ENCODE data around the gene SF3B3.
A peak's percentile ranks its signal among the peaks of the same experiment; 100 is the strongest.
"Not testable (repeated sequence)": the region's sequence is repeated elsewhere in the genome, so short reads cannot be mapped to it uniquely, and the experiment has no call there.

SF3B3 gene

DNA sequence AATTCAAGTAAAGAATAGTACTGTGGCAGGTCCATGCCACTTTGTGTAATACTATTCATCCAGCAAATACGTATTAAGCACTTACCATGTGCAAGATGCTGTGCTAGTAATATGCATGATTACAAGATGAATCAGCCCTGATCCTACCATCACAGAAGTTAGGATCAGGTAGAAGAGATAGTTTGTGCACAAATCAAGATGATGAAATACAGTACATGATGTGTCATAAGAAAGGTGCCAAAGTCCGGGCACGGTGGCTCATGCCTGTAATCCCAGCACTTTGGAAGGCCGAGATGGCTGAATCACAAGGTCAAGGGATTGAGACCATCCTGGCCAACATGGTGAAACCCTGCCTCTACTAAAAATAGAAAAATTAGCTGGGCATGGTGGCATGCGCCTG lies 11.2 kb upstream of the SF3B3 start:
- DNase-seq: no peak

- no peak for DNase-seq
Measured at GRCh38 chr16:70520612-70521297, 2.9 kb upstream of the SF3B3 start.

- DNase-seq: no peak
Measured at GRCh38 chr16:70522216-70523075, 1.2 kb upstream of the SF3B3 start.

GRCh38 chr16:70523076-70523742 lies 407 bp upstream of the SF3B3 start, which contains the start of gene COG4:
Gene COG4, minus strand, starts transcription at chr16:70523554. Its CDS starts 11 bp downstream, at chr16:70523543.
- DNase-seq: peak; percentile 63 to 66

DNA sequence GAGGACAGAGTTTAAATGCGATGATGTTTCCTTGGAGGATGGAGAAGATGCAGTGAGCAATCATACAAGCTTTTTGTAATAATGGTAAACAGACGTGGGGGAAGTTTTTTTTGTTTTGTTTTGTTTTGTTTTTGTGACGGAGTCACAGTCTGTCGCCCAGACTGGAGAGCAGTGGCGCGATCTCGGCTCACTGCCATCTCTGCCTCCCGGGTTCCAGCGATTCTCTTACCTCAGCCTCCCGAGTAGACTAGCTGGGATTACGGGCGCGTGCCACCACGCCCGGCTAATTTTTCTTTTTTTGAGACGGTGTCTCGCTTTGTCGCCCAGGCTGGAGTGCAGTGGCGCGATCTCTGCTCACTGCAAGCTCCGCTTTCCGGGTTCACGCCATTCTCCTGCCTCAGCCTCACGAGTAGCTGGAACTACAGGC lies 796 bp downstream of the SF3B3 start:
- DNase-seq: not testable (repeated sequence)

- DNase-seq: no peak
Measured at GRCh38 chr16:70526403-70526802, 2.8 kb downstream of the SF3B3 start.

DNA sequence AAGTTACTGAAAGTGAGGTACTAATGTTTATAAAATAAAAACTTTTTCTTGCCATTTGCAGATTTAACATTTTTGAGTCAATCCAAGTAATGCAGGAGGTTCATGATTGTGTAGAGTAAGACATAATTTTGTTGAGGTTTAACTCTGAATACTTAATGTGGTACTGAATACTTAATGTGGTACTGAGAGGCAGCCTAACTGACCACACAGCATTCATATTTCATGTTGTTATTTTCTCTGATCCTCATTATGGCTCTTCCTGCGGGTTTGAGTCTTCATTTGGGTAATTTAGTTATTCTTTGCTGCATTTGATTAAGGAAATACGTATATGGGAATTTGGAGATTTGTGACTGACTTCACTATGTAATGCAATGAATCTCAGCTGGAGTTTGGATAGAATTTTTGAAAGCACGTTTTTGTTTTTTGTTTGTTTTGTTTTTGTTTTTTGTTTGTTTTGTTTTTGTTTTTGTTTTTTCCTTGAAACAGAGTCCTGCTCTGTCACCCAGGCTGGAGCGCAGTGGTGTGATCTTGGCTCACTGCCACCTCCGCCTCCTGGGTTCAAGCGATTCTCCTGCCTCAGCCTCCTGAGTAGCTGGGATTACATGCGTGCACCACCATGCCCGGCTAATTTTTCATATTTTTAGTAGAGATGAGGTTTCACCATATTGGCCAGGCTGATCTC lies 3.8 kb downstream of the SF3B3 start:
- no peak for DNase-seq

DNA sequence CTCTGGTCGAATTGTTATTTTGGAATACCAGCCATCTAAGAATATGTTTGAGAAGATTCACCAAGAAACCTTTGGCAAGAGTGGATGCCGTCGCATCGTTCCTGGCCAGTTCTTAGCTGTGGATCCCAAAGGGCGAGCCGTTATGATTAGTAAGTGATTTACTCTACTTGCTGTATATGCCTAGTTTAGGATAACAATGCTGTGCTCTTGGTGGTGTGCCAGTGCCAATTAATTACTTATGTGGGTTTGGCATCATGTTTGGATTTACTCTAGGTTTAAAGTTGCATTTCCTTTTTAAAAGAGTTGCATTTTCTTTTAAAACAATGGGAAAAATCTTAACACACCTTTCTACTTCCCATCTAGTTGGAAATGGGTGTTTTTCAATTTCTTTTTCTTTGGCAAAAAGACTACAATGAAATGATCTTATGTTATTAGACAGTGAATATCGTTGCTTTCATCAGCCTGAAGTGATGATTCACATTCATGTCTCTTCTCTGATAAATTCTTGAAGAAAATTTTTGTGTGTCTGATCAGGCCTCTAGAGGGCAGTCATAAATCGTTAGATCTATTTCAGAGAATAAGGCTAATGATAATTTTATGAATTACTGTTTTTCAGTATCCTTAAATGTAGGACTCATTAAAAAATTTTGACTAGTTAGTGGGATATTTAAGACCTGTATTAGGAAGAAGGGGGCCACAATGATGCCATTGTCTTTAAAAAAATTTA lies 5.6 kb downstream of the SF3B3 start:
- no peak for DNase-seq

GRCh38 chr16:70529954-70530353 lies 6.3 kb downstream of the SF3B3 start:
- not testable (repeated sequence) for DNase-seq

DNA sequence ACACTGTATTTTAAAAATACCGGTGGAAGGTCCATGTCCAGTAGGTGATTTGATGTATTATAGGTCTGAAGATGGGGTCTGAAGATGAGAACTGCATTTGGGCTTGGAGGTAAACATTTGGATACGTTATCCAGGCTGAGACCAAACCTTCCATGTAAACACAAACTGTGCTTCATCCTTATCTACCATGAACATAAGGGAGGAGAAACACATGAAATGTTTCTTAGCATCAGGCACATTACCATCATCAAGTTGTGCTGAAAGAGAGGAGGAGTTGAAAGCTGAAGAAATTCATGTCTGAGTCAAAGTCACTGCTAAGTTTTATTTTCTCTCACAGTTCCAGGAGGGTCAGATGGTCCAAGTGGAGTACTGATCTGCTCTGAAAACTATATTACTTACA lies 11.4 kb downstream of the SF3B3 start:
- no peak for DNase-seq

DNA sequence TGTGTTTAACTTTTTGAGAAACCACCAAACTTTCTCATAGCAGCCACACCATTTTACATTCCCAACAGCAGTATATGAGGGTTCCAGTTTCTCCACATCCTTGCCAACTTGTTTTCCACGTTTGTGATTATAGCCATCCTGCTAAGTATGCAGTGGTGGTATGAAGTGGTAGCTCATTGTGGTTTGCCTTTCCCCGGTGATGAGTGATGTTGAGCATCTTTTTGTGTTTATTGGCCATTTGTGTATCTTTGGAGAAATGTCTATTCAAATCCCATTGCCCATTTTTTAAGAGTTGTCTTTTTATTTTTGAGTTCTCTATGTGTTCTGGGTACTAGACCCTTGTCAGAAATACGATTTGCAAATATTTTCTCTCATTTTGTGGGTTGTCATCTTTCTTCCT lies 17.4 kb downstream of the SF3B3 start:
- DNase-seq: no peak

GRCh38 chr16:70544548-70544947 lies 20.9 kb downstream of the SF3B3 start:
- no peak for DNase-seq

DNA sequence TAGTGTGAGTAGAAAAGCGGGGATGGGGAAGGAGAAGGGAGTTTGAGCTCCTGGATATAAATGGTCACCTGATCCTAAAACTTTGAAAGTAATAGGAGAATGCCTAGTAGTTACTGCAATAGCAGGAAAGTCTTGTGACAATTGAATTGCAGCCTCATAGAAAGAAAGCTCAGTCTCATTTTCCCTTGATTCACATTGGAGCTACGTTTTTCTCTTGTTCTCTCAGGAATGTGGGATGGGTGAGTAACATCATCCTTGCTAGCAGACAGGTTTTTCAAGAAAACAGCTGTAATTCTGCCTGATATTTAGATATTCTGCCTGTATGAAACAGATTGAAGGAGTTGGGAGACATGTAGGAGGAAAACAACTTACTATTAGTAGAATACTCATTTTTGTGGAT lies 25.3 kb downstream of the SF3B3 start:
- no peak for DNase-seq

DNA sequence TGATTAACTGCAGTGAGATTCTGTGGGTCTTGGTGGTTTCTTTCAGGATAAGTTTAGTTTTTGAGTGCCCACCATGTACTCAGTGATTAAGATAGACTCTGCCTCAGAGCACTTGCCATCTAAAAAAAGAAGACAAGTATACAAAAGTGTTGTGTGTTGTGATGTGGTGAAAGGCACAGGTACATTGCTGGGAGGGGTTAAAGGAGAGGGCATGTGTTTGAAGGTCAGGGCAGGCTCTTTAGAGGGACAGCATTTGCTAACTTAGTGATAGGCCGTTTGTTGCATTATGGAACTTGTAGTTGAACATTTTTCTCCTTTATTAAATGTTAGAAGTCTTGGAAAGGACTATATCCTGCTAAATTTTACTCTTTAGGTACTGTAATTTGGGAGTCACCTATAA lies 26.5 kb downstream of the SF3B3 start:
- no peak for DNase-seq

- DNase-seq: no peak
Measured at GRCh38 chr16:70551788-70552187, 28.2 kb downstream of the SF3B3 start.

DNA sequence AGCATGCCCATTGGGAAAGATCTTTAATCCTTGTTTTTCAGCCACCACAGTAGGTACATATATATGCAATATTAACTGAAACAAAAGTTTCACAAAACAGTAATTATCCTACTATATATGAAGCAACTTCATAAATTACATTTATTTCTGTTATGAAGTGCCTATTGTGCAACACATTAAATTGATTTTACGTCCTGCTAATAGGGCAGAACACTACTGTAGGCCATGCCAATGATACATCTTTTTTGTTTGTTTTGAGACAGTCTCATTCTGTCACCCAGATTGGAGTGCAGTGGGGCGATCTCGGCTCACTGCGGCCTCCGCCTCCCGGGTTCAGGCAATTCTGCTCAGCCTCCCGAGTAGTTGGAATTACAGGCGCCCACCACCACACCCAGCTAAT lies 29.1 kb downstream of the SF3B3 start:
- DNase-seq: no peak

DNA sequence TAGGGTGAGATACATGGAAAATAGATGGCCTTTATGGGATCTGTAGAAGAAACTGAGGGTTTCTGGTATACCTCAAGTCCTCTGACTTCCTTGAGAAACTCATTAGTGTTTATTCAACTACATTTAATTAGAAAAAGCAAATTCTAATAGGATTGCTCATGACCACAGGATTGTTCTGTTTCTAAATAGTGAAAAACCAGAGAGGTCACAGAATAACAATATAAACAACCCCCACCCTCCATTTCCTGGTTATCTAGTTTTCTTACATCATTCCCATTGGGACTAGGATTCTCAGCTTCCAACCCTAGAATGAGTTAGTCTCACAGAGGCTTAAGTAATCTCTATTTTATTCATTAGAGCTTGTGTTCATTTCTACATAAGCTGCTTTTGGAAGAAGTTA lies 30.0 kb downstream of the SF3B3 start:
- DNase-seq: no peak

DNA sequence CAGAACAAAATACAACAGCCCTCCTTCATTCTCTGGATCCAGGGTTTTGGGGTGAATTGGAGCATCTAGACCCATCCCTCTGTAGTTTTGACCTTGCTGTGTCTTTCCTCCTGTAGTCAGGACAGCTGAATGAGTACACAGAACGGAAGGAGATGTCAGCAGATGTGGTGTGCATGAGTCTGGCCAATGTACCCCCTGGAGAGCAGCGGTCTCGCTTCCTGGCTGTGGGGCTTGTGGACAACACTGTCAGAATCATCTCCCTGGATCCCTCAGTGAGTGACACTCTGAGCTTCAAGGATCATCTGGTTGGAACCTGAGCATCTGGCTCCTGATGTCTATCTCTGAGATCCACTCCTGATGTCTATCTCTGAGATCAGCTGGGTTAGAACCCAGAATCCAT lies 32.4 kb downstream of the SF3B3 start:
- no peak for DNase-seq

DNA sequence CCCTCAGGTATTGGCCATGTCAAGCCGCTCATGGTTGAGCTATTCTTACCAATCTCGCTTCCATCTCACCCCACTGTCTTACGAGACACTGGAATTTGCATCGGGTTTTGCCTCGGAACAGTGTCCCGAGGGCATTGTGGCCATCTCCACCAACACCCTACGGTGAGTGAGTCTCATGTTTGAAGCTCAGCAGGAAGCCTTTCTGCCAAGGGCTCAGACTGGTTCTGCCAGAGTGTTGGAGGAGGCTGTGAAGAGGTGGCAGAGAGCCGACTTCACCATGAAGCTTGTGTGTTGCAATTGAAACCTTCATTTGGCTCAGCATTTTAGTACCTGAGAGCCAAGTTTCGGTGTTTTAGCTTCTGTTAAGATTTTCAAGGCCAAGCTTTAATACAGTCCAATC lies 38.0 kb downstream of the SF3B3 start:
- no peak for DNase-seq

GRCh38 chr16:70563636-70564035 lies 40.0 kb downstream of the SF3B3 start:
- no peak for DNase-seq

DNA sequence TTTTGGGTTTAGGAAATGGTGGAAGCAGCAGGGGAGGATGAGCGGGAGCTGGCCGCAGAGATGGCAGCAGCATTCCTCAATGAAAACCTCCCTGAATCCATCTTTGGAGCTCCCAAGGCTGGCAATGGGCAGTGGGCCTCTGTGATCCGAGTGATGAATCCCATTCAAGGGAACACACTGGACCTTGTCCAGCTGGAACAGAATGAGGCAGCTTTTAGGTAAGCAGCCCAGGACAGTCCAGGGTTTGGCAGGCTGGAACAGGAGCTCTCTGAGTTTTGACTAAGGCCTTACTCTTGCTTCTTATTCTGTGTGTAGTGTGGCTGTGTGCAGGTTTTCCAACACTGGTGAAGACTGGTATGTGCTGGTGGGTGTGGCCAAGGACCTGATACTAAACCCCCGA lies 41.4 kb downstream of the SF3B3 start:
- no peak for DNase-seq

DNA sequence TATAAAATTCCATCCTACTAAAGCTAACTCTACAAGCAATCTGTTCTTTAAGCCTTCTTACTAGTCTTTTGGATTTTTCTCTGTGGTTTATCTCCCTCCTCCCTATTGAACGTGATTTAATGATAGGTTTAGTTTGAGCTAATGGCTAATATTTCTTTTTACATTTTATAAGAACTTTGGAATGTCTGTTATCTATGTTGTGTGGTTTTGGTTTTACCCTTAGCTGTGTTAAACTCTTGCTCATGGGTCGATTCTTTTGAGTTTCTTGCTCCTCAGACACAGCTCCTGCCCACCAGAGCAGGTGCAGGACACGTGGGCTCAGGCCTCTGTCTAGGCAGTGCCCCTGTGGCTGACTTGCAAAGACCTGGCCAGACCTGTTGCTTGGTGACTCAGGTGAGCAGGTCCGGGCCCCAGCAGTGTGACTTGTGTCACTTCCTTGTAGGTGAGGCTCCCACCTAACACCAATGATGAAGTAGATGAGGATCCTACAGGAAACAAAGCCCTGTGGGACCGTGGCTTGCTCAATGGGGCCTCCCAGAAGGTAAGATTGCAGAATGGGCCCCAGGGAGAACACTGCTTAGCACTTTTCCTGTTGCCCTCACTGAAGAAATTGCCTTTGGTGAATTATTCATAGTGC lies 45.1 kb downstream of the SF3B3 start:
- no peak for DNase-seq
